Measurements from ENCODE around the gene MTHFR.

DNA sequence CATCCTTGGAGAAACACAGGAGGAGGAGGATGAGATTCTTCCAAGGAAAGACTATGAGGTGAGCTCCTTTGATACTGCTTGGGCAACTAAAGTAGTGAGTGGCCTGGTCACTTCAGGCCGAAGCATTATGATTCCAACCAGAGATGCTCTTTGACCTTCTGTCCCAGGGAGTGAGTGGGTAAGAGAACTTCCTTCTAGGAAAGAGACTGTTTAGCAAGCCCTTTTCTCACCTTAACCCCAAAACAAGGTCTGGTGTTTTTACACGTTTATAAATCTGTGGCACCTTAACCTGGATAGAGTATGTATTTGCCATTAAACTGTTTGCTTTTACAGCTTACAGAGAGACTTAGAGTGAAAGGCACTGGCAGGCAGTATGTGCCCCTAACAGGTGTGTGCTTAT, 1.4 kb upstream of the MTHFR start:
- TF ChIP-seq POLR2A (IDR thresholded peaks at IDR 0.05) (no peak), CTCF (IDR thresholded peaks at IDR 0.05) (no peak)

All from adrenal gland (tissue), 5 donors.